Activated B cell treated with CpG ODN at 0.5 μM for 24 hours (primary cell): ENCODE results near the gene CIDEC. TPM values are rescaled to one million over a fixed set of nuclear protein-coding genes. Genes with fewer than 3 reads are reported as not detected.

Experiments
- ATAC-seq: fragments of 200-7000 bp; cut with Tn5 transposase; one replicate; pipeline ENCODE4 v1.10.0; 2021; ENCODE audit warnings: low read depth, mild to moderate bottlenecking, moderate library complexity
- CTCF ChIA-PET: fragments of 350-600 bp; sonication (Branson Sonifier 250); formaldehyde crosslinking; loops from one replicate; lab custom pipeline; 2021; ENCODE audit warnings: antibody characterized with exemption; lab: Charles Lee
- POLR2A ChIA-PET: fragments of 350-600 bp; sonication (Branson Sonifier 250); formaldehyde crosslinking; loops from one replicate; lab custom pipeline; 2021; ENCODE audit warnings: antibody characterized with exemption; lab: Charles Lee
- DNase-seq: peaks from one replicate; pipeline ENCODE4 v3.0.0; 2022
- H3K27ac Mint-ChIP-seq: one replicate; pipeline ENCODE4 v1.8.0; 2020; ENCODE audit warnings: mixed read lengths
- H3K27me3 Mint-ChIP-seq: one replicate; pipeline ENCODE4 v1.8.0; 2021; ENCODE audit warnings: mixed read lengths
- H3K36me3 Mint-ChIP-seq: one replicate; pipeline ENCODE4 v1.8.0; 2021; ENCODE audit warnings: low read depth, mixed read lengths
- H3K4me1 Mint-ChIP-seq: one replicate; pipeline ENCODE4 v1.8.0; 2021; ENCODE audit warnings: mixed read lengths
- H3K4me3 Mint-ChIP-seq: one replicate; pipeline ENCODE4 v1.8.0; 2020; ENCODE audit warnings: mild to moderate bottlenecking, mixed read lengths
- H3K9me3 Mint-ChIP-seq: one replicate; pipeline ENCODE4 v1.8.0; 2020; ENCODE audit warnings: mixed read lengths
- CTCF ChIP-seq: fragments of 200-600 bp; IDR thresholded peaks from one replicate; pipeline ENCODE4 v1.8.0; 2022; ENCODE audit warnings: antibody characterized with exemption, mild to moderate bottlenecking
- intact Hi-C: fragments of 100-400 bp; cut with micrococcal nuclease; formaldehyde crosslinking; loops from one replicate; pipeline ENCODE4 v1.15.1; 2024
- total RNA-seq: library from RNA; stranded (reverse); gene quantifications from 2 replicates; pipeline ENCODE4 v1.2.3, GENCODE V29; 2022

The CIDEC gene
- total RNA-seq, 1 donor from 2014 or later = not detected

DNA sequence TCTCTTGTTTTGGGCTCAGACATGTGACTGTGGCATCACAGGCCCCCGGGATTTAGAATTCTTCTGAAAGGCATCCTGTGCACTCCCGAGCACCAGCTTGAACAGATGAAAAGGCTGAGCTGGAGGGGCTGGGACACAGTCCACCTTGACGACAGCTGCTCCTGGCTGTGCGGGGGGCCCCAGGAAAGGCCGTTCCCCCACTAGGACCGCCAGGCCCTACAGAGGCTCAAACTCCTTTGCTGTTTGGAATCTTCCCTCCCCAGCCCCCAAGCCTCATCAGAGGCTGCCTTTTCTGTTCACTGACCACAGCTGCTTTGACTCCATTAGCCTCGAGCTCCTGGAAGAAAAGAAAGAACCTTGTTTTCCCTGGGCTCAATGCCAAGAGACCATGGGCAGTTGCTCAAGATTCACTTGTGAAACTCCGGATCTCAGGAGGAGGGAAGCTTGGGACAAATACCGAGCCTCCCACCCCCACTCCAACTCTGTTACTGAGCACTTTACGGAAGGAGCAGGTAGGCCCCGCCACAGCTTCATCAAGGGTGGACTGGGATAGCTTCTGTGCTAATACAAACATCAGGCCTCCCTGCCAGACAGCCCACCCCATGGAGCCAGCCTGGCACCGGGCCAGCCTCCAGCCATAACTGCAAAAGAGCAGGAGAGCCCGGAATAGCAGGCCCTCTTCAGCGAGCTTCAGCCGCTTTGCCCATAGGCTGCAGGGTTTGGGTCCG, 15.7 kb downstream of the CIDEC start:
- Mint-ChIP-seq H3K36me3 (no peaks in the 10 kb centered on the region), H3K4me3 (no peak overlapping the region), H3K27me3 (peaks cover 9% of the 10 kb centered on the region), H3K9me3 (no peaks in the 10 kb centered on the region), H3K4me1 (peaks cover 2% of the 10 kb centered on the region), H3K27ac (no peak overlapping the region)
- POLR2A ChIA-PET = no interaction called here
- no peak for DNase-seq
- intact Hi-C loops = no loop called here
- no peak for TF ChIP-seq CTCF
- no peak for ATAC-seq
- CTCF ChIA-PET = no interaction called here

GRCh38 chr3:9863058-9863772, 16.8 kb downstream of the CIDEC start:
- peaks cover 2% of the 10 kb centered on the region for H3K4me1 Mint-ChIP-seq

GRCh38 chr3:9862391-9863057, 17.5 kb downstream of the CIDEC start:
- Mint-ChIP-seq H3K27me3 (peaks cover 9% of the 10 kb centered on the region), H3K36me3 (no peaks in the 10 kb centered on the region), H3K27ac (no peak overlapping the region), H3K4me1 (peaks cover 2% of the 10 kb centered on the region), H3K9me3 (no peaks in the 10 kb centered on the region), H3K4me3 (peak overlapping the region; percentile 52)
- intact Hi-C loops = no loop called here
- peak; percentile 38 for DNase-seq
- TF ChIP-seq CTCF = no peak
- POLR2A ChIA-PET = no interaction called here
- ATAC-seq = peak; percentile 88
- CTCF ChIA-PET = no interaction called here

More at GRCh38 chr3:9863058-9863772, 16.8 kb downstream of the CIDEC start:
- ChIA-PET CTCF (no interaction called here), POLR2A (no interaction called here)
- H3K4me3 Mint-ChIP-seq = no peak overlapping the region
- H3K27me3 Mint-ChIP-seq = peaks cover 9% of the 10 kb centered on the region
- no peak for TF ChIP-seq CTCF
- DNase-seq = no peak
- intact Hi-C loops = no loop called here
- no peak overlapping the region for H3K27ac Mint-ChIP-seq
- no peaks in the 10 kb centered on the region for H3K9me3 Mint-ChIP-seq
- ATAC-seq = no peak
- H3K36me3 Mint-ChIP-seq = no peaks in the 10 kb centered on the region

- POLR2A ChIA-PET = interaction anchor here (0.5 kb wide), 1 partner anchor 24 kb away, joined by 4 read pairs; no protein-coding TSS in a partner anchor
- intact Hi-C loops = no loop called here
- ATAC-seq = no peak
- DNase-seq = no peak
- CTCF ChIA-PET = no interaction called here
- Mint-ChIP-seq H3K9me3 (no peaks in the 10 kb centered on the region), H3K36me3 (no peaks in the 10 kb centered on the region), H3K4me1 (peaks cover 2% of the 10 kb centered on the region), H3K27me3 (peaks cover 9% of the 10 kb centered on the region), H3K4me3 (no peak overlapping the region), H3K27ac (no peak overlapping the region)
- TF ChIP-seq CTCF = no peak
Observed at GRCh38 chr3:9861626-9862130, 18.4 kb downstream of the CIDEC start.

- Mint-ChIP-seq H3K36me3 (no peaks in the 10 kb centered on the region), H3K4me1 (peaks cover 2% of the 10 kb centered on the region), H3K9me3 (no peaks in the 10 kb centered on the region), H3K27me3 (peaks cover 9% of the 10 kb centered on the region), H3K4me3 (no peak overlapping the region), H3K27ac (no peak overlapping the region)
- no peak for TF ChIP-seq CTCF
- ATAC-seq (no peak), DNase-seq (no peak)
- CTCF ChIA-PET = no interaction called here
- POLR2A ChIA-PET = interaction anchor here (0.5 kb wide), 1 partner anchor 24 kb away, joined by 4 read pairs; no protein-coding TSS in a partner anchor
- intact Hi-C loops = no loop called here
Observed at GRCh38 chr3:9861201-9861600, 18.9 kb downstream of the CIDEC start.
